HG03135 (cell line): ENCODE results near the gene KRT36.

Source experiments
- ATAC-seq: cut with Tn5 transposase; IDR thresholded peaks from one replicate; pipeline ENCODE4 v1.9.1; 2021; ENCODE audit warnings: mild to moderate bottlenecking, moderate library complexity; ENCODE audit not compliant: unreplicated experiment

Gene KRT36

DNA sequence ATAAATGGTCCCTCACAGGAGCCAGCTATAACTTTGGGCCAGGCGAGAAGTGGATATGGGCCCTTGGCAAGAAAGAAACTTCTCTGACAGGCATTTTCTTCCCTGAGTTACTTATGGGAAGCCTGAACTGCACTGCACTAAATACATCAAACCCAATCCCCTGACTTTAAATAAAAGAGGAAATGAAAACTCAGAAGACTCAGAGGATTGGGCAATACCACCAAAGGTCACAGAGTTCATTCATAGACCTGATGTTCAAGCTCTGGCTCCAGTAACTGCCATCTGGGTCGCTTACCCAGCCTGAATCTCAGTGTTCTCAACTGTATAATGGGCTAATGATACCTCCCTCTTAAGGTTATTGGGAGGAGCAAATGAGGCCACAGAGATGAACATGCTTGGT, 9.6 kb downstream of the KRT36 start:
- no peak for ATAC-seq

DNA sequence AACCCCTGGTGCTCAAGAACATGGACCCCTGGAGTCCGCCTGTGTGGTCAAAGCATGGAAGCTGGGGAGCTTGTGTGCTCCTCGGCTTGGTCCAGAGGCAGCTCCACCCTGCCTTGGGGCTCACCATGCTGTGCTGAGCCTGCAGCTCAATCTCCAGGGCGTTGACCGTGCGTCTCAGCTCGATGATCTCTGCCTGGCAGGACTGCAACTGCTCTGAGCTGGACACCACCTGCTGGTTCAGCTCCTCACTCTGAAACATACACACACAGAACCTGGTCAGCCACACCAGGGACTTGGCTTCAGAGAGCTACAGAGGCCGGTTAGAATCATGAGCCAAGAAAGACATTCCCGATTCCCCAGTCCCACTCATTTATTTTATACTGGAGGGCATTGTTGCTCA, 11.5 kb downstream of the KRT36 start:
- no peak for ATAC-seq

DNA sequence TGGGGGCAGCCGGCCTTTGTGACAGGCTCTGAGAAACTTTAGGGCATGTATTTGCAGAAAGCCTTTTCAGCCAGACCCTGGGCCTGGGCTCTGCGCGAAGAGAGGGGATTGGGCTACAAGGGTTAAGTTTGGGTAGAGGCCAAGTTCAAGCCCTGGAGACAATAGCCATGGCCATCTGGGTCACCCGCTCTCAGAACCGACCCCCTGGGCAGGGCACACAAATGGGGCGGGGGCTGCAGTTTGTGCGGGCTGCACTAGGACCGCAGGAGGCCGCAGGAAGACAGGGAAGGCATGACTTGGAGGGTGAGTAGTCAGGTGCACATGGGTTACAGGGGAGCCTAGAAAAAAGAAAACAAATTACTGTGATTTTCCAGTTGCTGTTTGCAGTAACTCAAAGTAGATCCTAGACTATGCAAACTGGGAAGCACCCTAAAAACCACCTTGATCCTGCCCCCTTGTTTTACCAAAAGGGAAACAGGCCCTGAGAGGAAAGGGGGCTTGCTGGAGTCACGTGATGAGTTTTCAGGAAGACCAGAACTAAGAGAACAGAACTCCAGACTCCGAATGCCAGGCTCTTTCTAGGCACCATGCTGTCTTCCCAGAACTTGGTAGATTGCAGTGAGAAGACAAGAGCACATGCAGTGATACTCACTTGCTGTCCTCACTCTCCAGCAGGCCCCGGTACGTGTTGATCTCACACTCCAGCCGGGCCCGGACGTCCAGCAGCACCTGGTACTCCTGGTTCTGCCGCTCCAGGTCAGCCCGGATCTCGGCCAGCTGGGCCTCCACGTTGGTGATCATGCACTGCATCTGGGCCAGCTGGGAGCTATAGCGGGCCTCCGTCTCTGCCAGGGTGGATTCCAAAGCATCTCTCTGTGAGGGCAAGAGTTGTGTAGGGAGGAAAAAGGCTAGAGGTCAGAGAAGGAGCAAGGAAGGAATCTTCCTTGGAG, 12.6 kb downstream of the KRT36 start:
- ATAC-seq = no peak

- no peak for ATAC-seq
Observed at GRCh38 chr17:41475421-41475820, 14.3 kb downstream of the KRT36 start.

DNA sequence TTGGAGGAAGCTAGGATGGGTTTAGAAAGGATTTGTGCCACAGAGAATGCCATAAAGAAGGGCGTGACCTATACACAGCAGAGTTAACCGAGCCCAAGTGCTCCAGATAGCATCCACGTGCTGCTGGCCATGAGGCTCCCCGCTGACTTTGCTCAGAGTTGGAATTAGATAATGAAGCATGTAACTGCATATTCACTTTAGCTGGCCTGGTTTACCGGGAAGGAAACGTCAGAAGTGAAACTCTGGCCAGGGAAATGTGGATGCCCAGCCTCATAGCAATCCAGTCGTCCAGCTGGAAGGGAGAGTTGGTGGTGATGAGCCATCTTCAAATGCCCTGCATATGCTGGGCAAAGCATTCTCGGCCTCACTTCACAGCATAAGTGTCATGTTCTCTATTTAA, 14.8 kb downstream of the KRT36 start:
- ATAC-seq = no peak

DNA sequence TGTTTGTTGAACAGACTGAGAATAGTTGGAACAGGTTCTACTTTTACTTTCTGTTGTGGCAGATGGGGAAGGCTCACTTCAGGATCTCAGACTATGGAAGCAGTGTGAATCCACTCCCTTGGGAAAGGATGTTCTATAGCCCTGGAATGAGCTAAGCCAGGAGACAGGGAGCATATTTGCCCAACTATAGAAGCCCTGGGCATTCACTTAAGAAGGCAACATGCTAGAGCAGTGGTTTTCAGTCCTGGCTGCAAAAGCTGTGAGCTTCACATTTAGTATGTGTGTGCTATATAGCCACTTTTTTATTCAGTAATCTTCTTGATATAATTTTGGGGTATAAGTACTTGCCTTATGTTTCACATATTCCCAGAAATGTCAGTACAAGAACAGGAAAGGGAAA, 21.4 kb downstream of the KRT36 start:
- ATAC-seq = no peak

GRCh38 chr17:41467561-41467960, 22.1 kb downstream of the KRT36 start:
- ATAC-seq = no peak

DNA sequence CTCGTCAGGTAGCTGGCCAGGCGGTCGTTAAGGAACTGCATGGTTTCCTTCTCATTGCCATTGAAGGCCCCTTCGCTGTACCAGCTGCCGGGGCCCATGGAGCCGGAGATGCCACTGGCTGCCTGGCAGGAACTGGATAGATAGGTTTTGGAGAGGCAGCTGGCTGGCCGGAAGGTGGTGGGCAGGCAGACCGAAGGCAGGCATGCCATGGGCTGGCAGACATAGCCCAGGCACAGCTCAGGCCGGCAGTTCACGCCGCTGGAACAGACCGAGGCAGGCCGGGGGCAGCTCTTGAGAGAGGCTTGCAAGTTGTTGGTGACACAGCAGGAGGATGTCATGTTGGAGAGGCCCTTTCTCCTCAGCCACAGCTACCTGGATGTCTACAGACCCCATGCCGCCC, 22.7 kb downstream of the KRT36 start, which contains the start of gene KRT32:
KRT32 (minus strand) TSS at position 399 of the 400 bp plus-strand sequence; CDS start at position 338, 61 bp downstream.
- ATAC-seq = no peak

GRCh38 chr17:41464682-41465081, 25.0 kb downstream of the KRT36 start:
- no peak for ATAC-seq

- no peak for ATAC-seq
Observed at GRCh38 chr17:41464173-41464572, 25.5 kb downstream of the KRT36 start.

DNA sequence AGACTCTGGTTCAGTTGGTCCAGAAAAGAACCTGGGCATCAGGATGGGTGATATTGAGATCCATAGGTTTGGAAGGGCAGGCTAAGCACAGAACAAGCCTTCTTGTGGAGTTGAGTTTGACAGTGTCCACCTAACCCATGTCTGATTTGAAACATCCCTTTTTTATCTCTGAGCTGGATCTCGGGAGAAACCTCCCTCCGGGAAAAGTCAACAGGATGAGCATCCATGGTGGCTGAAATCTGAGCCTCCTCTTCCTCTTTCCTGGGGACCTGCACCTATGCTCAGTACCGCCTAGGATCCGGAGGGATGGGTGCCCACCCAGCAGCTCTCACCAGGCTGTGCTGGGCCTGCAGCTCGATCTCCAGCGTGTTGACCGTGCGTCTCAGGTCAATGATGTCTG, 26.0 kb downstream of the KRT36 start:
- ATAC-seq = no peak

GRCh38 chr17:41462705-41463104, 27.0 kb downstream of the KRT36 start:
- no peak for ATAC-seq

DNA sequence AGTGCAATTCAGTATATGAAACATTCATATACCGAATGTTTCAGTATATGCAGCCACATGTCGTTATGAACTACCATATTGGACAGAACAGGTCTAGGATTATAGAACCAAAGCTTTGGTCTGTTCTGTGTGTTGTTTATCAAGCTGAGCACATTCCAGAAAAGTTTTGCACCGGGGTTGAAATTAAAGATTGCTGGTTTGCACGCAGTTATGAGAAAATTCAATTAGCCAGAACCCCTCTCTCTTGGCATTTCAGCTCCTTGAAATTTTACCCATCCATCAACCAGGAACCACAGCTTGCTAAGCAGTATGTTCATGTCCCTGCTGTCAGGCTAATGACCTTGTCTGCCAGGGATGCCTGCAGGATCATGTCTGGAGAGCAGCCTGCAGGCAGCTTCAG, 32.0 kb downstream of the KRT36 start:
- no peak for ATAC-seq

DNA sequence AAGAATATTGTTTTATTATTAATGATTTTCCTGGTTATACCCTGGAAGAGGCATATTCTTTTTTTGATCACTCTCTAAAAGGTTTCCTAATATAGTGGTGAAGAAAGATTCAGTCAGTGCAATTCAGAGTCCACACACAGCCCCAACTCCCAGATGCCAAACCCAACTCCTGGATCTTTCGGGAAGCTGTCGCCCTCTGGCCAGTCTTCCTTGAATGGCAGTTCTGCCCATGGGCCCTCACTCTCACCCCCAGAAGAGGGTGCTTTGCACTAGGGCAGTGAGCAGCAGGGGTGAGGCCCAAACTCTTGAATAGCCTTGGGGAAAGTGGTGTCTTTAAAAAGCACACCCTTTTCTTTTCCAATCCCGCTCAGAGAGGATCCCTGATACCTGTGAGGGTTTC, 33.5 kb downstream of the KRT36 start:
- ATAC-seq = no peak

- ATAC-seq = no peak
Observed at GRCh38 chr17:41455236-41455635, 34.5 kb downstream of the KRT36 start.

DNA sequence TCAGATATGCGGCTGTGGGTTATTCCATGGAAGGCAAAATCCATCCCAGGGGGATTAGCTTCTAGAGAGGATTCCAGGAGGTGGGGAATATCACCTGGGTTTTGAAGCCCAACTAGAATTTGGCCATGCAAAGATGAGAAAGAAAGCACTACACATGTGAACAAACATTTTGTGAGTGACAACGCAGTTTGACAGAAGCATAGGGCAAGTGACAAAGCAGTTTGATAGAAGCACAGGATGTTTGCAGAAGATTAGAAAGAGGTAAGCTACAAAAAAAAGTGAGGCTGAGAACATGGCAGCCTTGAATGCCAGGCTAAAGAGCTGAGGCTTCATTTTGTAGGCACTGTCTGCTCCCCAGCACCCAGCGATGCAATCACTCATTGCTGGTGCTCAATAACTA, 36.6 kb downstream of the KRT36 start:
- no peak for ATAC-seq

GRCh38 chr17:41452281-41452680, 37.4 kb downstream of the KRT36 start:
- no peak for ATAC-seq

- ATAC-seq = no peak
Observed at GRCh38 chr17:41451154-41451728, 38.5 kb downstream of the KRT36 start.

- ATAC-seq = no peak
Observed at GRCh38 chr17:41449008-41449407, 40.7 kb downstream of the KRT36 start.

- ATAC-seq = no peak
Observed at GRCh38 chr17:41448506-41448905, 41.2 kb downstream of the KRT36 start.

DNA sequence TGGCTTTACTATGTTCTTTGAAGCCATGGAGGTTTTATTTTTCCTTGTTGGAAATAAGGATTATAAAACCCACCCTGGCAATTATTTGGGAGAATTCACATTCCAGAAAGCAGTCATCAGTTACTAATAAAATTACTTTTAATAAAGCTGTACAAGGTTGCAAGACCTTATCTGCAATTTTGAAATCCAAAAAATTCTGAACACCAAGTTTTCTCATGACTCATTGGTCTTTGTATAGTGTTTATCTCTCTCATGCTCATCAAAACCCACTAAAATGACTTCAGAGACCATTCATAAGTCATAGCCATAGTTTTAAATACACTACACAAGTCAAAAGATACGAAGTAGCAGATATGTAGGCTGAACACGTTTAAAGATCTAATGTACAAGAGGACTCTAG, 42.9 kb downstream of the KRT36 start:
- no peak for ATAC-seq

DNA sequence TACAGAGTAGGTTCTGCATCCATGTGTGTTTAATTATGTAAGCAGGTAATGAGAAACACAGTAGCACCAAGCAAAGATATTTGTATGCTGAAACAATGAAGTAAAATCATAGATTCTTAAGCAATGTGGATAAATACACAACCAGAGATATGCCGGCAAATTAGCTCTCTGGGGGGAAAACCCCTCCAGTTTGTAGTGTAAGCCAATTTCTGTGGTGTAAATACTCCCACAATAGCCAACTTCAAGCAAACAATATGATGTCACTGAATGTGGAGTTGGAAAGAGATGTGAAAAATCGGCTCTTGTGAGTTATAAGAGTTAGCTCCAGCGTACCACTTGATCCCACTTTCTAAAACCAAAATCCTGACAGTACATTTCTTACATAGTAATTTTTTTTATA, 45.1 kb downstream of the KRT36 start:
- no peak for ATAC-seq
